ENCODE measurements around the gene MYL11.
"Not testable (repeated sequence)": the region's sequence is repeated elsewhere in the genome, so short reads cannot be mapped to it uniquely, and the experiment has no call there.

The MYL11 gene

DNA sequence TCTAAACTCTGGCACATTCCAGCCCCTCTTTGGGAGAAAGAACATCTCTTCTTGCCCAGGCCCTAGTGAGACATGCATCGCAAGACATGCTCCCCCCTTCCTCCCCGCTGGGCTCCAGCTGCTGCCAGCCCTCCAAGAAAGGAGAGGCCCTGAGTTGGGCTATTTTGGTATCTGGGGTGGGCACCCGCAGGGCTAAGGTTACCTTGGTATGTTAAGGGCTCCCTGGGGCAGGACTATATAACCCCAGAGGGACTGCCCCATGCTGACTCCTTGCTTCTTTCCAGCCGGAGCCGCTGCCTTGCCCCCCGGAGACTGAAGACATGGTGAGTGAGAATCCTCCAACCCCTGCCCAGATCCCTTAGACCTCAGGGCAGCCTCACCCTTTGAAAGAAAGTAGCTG lies at the start of gene MYL11:
Gene MYL11, plus strand, starts transcription at position 265 of the 400 bp plus-strand sequence. Its CDS starts 56 bp downstream, at position 321.
- DNase-seq (ENCODE audit: low spot score) = no peak

GRCh38 chr16:30334473-30334989 lies 40.1 kb upstream of the MYL11 start:
- peak; percentile 85 for DNase-seq (ENCODE audit: low spot score)

DNA sequence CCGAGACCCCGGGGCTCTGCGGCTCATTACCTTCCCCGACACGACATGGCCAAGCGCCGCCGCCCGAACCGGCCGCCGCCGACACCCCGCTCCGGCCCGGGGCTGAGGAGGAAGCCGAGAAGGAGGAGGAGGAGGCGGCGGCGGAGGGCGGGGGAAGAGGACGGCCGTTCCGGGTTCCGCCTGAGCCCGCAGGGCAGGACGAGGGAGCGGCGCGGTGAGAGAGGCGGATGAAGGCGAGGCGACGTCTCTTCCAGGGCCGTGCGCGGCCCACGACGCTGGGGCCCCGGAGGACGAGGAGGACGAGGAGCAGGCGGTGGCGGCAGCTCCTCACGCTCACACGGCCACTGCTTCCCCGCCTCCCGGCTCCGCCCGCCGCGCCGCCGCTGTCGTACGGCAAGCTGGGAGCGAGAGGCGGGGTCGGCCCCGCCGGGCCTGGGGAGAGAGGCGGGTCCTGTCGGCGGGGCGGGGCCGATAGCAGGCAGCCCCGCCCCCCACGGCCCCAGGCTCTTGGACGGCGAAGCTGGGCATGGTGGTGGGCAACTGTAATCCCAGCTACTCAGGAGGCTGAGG lies 39.5 kb upstream of the MYL11 start:
- DNase-seq (ENCODE audit: low spot score) = peak; percentile 79

DNA sequence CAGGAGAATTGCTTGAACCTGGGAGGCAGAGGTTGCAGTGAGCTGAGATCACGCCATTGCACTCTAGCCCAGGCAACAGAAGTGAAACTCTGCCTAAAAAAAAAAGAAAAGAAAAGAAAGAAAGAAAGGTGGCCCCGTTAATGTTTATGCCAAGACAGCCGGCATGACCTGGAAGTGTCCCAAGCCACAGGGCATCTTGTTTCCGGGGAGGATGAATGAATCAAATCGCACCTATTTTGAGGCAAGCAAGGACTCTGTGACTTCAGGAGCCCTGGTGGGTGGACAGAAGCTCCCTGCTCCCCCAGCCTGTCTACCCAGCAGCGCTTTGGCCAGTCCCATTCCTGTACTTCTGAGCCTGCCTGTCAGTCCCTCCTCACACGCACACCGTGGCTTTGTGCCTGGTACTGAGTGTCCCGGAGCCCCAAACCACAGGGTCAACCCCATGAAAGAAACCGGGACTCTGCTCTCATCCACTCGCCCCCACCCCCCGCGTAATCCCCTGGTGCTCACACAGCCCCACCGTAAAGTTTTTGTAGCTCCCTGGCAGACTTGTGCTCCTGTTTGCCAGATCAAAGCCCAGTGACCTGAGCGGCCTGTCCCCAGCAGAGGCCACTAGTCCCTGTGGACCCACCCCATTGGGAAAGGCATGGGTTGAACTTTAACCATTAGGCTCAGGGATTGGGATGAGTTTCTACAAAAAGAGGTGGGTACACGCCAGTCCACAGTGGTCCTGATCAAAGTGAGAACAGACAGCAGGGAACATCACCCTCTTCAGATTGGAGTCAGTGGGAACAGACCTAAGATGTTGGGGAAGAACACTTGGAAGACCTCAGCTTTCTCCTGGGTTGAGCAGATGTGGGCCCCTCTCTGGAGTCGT lies 38.8 kb upstream of the MYL11 start:
- DNase-seq (ENCODE audit: low spot score) = no peak

DNA sequence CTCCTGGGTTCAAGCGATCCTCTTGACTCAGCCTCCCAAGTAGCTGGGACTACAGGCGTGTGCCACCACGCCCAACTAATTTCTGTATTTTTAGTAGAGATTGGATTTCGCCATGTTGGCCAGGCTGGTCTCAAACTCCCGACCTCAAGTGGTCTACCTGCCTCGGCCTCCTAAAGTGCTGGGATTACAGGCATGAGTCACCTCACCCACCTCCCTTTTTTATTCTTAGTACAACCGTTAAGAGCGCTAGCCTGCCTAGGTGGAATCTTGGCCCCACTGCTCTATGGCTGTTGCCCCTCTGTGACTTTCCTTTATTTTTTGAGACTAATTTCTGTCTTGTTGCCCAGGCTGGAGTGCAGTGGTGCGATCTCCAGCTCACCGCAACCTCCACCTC lies 36.6 kb upstream of the MYL11 start:
- DNase-seq (ENCODE audit: low spot score) = not testable (repeated sequence)

DNA sequence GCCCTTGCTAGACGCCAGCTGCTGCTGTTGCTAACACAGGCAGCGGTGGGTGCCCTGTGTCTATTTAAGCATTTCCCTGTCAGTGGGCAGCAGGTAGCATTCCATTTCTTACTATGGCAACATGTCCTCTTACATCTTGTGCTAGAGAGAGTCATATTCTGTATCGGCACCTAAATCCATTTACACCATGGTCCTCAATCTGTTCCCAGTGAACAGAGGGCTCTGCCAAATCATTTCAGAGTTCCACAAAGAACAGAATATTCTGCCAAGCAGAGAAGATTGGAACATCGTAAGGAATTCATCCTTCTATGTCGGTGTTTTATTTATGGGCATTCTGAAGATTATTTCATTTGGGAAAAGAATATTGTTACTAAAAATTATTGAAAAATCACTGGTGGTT lies 35.9 kb upstream of the MYL11 start:
- DNase-seq (ENCODE audit: low spot score) = not testable (repeated sequence)

DNA sequence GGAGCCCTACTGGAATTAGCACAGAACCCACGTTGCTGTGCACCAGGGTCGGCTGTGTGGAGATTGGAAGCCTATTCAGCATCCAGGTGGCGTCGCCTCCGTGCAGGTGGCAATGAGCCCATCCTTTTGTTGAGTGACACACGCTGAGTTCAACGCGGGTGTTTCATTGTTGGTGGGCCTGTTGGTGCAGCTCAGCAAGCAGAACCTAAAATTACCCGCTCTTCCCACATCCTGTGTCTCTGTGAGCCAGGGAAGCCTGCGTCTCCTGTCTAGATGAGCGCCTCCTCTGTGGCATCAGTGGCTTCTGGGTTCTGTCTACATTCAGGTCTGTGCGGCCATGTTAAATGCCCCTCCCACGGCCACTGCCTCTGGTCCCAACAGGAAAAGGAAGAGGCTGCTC lies 34.0 kb upstream of the MYL11 start:
- no peak for DNase-seq (ENCODE audit: low spot score)

DNA sequence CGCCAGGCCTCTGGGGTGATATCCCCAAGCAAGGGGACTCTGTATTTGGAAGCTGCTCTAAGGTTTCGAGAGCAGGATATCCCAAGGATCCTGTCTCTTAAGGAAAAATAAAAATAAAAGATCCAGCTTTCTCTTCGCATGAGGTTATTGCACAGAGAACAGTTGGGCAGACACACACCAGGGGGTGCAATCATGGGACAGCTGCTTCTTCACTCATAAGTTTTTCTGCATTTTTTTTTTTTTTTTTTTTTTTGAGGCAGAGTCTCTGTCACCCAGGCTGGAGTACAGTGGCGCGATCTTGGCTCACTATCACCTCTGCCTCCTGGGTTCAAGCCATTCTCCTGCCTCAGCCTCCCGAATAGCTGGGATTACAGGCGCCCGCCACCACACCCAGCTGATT lies 32.6 kb upstream of the MYL11 start:
- DNase-seq (ENCODE audit: low spot score) = not testable (repeated sequence)

DNA sequence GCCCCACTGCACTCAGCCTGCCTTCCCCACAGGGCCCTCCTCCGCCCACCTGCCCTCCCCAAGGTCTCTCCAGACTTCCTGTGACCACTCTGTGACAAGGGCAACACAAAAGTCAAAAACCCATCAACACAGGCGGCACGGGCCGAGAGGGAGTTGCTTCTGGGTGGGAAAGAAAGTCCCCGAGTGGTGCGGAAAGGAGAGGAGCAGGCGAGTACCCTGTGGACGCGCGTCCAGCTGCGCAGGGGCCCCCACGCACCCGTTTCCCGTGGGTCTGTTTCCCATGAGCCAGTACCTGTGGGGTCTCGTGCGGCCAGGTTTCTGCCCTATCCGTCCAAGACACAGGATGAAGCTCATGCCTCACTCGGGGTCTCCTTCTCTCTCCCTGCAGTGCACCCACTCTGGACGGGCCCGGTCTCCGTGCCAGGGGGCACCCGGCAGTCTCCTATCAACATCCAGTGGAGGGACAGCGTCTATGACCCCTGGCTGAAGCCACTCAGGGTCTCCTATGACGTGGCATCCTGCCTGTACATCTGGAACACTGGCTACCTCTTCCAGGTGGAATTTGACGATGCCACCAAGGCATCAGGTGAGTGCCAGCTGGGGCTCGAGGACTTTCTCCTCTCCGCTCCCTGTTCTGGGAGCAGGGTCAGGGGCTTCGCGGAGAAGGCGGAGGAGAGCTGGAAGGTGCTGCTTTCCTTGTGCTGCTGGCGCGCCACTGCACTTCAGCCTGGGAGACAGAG lies 31.7 kb upstream of the MYL11 start:
- no peak for DNase-seq (ENCODE audit: low spot score)

DNA sequence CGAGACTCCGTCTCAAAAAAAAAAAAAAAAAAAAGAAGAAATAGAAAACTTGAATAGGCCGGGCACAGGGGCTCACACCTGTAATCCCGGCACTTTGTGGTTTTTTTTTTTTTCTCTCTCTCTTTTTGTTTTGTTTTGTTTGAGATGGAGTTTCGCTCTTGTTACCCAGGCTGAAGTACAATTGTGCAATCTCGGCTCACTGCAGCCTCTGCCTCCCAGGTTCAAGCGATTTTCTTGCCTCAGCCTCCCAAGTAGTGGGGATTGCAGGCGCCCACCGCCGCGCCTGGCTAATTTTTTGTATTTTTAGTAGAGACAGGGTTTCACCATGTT lies 31.1 kb upstream of the MYL11 start:
- DNase-seq (ENCODE audit: low spot score) = not testable (repeated sequence)

DNA sequence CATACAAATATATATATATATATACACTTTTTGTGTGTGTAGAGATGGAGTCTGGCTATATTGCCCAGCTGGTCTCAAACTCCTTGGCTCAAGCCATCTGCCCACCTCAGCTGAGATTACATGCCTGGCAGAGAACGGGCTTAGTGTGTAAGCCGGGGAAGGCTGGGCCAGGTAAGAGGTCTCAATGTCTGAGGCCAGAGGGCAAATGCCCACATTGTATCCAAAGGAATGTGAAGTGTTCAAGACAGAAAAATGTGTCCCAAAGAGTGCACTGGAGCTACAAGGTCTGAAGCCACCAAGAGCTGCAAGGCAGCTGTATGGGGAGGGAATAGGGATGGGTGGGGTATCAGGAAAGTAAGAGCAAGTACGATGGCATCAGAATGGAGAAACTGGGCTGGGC lies 28.3 kb upstream of the MYL11 start:
- DNase-seq (ENCODE audit: low spot score) = no peak

GRCh38 chr16:30348113-30348512 lies 26.5 kb upstream of the MYL11 start:
- DNase-seq (ENCODE audit: low spot score) = no peak

GRCh38 chr16:30348929-30349328 lies 25.7 kb upstream of the MYL11 start:
- DNase-seq (ENCODE audit: low spot score) = no peak

GRCh38 chr16:30349675-30350074 lies 24.9 kb upstream of the MYL11 start:
- no peak for DNase-seq (ENCODE audit: low spot score)

GRCh38 chr16:30350134-30350871 lies 24.3 kb upstream of the MYL11 start:
- peak; percentile 42 for DNase-seq (ENCODE audit: low spot score)

DNA sequence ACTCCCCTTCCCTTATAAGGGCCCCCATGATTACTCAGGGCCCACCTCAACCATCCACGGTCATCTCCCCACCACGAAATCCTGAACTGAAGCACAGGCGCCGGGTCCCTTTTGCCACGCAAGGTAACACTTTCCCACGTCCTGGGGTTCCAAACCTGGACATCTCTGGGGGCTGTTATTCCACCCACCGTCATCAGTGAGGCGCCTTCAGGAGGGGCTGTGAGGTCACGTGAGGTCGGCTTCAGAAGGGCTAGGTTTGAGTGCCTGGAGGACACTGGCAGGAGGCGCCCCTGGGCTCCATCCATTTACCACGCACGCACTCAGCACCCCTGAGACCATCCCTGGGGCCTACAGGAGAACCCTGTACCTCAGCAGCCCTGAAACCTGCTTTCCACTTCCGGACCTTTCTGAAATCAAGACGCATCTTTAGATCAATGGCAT lies 23.6 kb upstream of the MYL11 start:
- no peak for DNase-seq (ENCODE audit: low spot score)

DNA sequence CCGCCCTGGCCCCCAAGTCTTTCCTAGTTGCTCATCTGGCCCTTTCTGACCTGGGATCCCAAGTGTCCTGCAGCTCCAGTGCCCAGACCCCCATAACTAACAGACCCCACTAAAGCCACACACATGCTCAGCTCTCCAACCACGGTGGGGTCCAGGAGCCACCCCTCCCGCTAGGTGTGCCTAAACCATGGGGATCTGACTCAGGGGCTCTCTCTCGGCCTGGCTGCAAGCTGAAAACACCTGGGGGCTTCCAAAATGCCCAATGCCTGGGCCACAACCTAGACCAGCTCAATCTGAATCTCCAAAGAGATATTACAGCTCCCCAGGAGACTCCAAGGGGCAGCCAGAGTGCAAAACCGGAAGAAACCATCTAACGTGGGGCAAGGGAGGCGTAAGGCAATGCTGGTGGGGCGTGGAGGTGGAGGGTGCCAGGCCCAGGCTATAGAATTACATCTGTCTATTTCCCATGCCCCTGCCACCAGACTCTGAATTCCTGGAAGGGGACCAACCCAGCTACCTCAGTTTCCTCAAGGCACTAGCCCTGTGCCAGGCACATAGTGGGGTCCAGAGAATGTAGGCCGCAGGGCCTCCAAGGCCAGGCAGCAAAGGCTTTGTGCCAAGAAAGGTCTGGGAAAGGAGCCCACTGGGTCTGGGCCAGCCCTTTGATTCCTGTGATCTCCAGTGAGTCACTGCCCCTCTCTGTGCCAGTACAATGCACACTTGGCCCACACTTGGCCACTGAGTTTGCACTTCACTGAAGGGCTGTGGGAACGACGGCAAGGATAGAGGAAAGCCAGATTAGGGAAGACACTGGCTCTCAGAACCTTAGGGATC lies 22.8 kb upstream of the MYL11 start:
- no peak for DNase-seq (ENCODE audit: low spot score)

DNA sequence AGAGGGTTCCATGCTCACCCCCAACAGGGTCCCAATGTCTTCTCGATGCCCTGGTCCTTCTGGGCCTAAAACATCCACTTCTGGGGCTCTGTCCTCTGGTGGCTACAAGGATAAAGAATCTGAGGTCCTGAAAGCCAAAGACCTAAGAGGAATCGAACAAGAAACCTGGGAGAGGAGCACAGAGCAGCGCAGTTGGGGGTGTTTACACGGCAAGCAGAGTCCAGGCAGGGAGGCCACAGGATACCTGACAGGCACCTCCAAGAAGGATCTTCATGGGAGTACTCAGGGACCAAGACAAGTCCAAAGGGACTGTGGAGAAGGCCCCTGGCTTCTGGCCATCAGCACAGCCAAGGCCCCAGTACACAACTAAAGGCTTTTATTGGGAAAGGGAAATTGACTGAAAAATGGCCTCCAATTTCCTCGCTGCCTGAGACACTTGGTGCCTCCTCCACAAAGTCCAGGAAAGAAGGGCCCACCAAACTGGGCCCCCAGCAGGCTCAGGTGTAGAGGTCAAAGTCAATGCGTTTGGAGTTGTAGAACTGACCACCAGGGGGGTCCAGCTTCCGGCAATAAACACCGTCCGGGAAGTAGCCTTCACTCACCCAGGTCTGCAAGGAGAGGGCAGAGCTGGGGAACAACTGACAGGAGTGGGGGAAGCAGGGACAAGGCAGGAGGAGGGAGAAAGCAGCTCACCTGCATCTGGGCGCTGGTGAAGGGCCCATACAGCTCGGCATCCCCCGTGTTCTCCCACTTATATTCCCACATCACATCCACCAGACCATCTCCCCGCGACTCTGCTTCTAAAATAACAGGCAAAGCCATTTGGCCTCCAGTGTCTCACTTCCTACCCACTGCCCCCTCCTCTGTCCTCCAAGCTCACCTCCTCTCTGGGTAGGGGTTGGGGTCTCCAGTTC lies 21.9 kb upstream of the MYL11 start:
- DNase-seq (ENCODE audit: low spot score) = no peak

DNA sequence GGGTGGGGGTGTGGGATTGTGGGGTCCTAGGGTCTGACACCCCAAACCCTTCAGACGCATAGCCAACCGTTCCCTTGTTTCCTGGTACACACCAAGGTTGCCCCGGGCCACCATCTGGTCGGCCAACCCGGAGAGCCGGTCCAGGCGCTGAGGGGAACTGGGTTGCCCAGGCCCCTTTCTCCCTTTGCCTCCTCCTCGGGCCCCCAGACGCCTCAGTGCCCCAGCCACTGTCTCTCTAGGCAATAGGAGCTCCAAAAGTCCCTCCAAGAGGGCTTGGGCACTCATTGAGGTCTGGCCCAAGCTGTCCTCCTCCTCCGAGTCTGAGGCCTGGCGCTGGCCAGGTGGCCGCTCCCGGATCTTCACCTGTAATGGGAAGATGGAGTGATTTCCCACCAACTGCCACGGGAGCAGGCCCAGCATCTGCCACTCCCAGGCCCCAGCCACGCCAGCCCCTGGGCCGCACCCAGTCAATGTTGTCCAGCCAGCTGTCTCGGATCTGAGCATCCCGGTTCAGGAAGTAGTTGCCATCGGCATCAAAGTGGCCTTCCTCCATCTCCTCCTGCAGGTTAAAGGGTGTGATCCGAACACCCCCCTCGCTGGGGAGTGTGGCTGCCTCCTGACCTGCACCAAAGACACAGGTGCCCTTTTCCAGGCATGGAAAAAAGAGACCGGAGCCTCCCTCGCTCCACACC lies 21.0 kb upstream of the MYL11 start:
- no peak for DNase-seq (ENCODE audit: low spot score)
